Measurements from ENCODE around the gene DDX47.
A peak's percentile ranks its signal among the peaks of the same experiment; 100 is the strongest.

DDX47 gene

DNA sequence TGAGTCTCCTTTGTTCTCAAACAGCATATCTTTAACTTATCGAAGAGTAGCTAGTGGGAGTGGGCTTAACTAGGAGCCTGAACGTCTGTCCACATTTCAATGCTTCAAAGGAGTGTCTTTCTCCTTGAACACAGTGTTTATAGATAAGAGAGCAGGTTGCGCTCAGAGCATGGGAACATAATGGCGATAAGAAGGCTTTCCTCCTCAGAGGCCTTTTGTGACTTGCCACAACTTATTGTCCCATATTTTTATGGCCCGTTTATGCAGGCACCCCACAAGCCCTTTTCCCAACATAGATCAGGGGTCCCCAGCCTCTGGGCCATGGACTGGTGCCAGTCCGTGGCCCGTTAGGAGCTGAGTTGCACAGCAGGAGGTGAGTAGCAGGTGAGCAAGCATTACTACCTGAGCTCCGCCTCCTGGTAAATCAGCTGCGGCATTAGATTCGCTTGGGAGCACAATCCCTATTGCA is 2.6 kb upstream of the DDX47 start:
- Histone ChIP-seq H3F3A (ENCODE audit: insufficient read depth, low read length) (peaks cover 20% of the 10 kb centered on the region), H3K9me2 (replicated peaks; ENCODE audit: insufficient read depth, low read length) (no peaks in the 10 kb centered on the region), H3K27me3 (replicated peaks; ENCODE audit: insufficient read depth, low read length) (no peaks in the 10 kb centered on the region), H3K4me1 (ENCODE audit: low read length) (peaks cover 36% of the 10 kb centered on the region), H3K9ac (ENCODE audit: low read length) (no peak overlapping the region), H3K27ac (ENCODE audit: low read length) (no peak overlapping the region), H3K9me3 (replicated peaks; ENCODE audit: insufficient read depth, low read length) (no peaks in the 10 kb centered on the region), H3K36me3 (replicated peaks; ENCODE audit: insufficient read depth, low read length) (no peaks in the 10 kb centered on the region), H4K20me1 (ENCODE audit: insufficient read depth, low read length) (no peaks in the 10 kb centered on the region), H3K4me2 (ENCODE audit: low read depth, low read length) (no peak overlapping the region), H3K4me3 (ENCODE audit: low read length) (no peak overlapping the region), H2AFZ (ENCODE audit: low read length) (no peak overlapping the region), H3K79me2 (ENCODE audit: low read length) (peaks cover 25% of the 10 kb centered on the region)
- no peak for TF ChIP-seq EZH2phosphoT487 (IDR thresholded peaks at IDR 0.05; ENCODE audit: low read length)
- no peak for TF ChIP-seq CTCF (IDR thresholded peaks at IDR 0.05; ENCODE audit: low read length)
- TF ChIP-seq EZH2 (optimal IDR thresholded peaks at IDR 0.05; ENCODE audit: low read depth, low read length): no peak
- DNase-seq: no peak

GRCh38 chr12:12811343-12811742 is 1.8 kb upstream of the DDX47 start:
- H3K36me3 ChIP-seq (replicated peaks; ENCODE audit: insufficient read depth, low read length): no peaks in the 10 kb centered on the region
- no peak overlapping the region for H2AFZ ChIP-seq (ENCODE audit: low read length)
- H3F3A ChIP-seq (ENCODE audit: insufficient read depth, low read length): peaks cover 20% of the 10 kb centered on the region
- H3K9me2 ChIP-seq (replicated peaks; ENCODE audit: insufficient read depth, low read length): no peaks in the 10 kb centered on the region
- no peaks in the 10 kb centered on the region for H3K27me3 ChIP-seq (replicated peaks; ENCODE audit: insufficient read depth, low read length)
- no peak overlapping the region for H3K4me2 ChIP-seq (ENCODE audit: low read depth, low read length)
- no peak overlapping the region for H3K9ac ChIP-seq (ENCODE audit: low read length)
- DNase-seq: no peak
- peaks cover 32% of the 10 kb centered on the region for H3K79me2 ChIP-seq (ENCODE audit: low read length)
- TF ChIP-seq EZH2 (optimal IDR thresholded peaks at IDR 0.05; ENCODE audit: low read depth, low read length): no peak
- TF ChIP-seq EZH2phosphoT487 (IDR thresholded peaks at IDR 0.05; ENCODE audit: low read length): no peak
- TF ChIP-seq CTCF (IDR thresholded peaks at IDR 0.05; ENCODE audit: low read length): no peak
- H3K4me1 ChIP-seq (ENCODE audit: low read length): peaks cover 44% of the 10 kb centered on the region
- H4K20me1 ChIP-seq (ENCODE audit: insufficient read depth, low read length): no peaks in the 10 kb centered on the region
- no peaks in the 10 kb centered on the region for H3K9me3 ChIP-seq (replicated peaks; ENCODE audit: insufficient read depth, low read length)
- H3K4me3 ChIP-seq (ENCODE audit: low read length): no peak overlapping the region
- H3K27ac ChIP-seq (ENCODE audit: low read length): no peak overlapping the region

DNA sequence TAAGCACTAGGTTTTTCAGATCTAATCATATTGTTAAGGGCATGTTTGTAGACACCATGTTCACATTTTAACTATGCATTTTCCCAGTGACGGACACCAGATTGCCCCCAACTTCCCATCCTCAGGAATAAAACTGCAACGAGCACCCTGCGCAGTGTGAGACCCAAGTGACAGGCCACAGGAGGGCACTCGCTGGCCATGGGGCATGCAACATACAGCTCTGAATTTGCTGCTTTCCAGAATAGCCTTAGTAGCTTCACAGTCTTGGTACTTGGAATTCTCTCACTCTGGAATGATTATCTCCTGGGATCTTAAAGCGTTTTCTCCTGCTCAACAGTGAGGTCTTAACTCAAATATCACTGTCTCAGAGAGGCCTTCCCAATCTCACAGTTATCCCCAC is 972 bp upstream of the DDX47 start:
- 0 out of 2 replicates have a peak overlapping the region, but pooled peaks have one; percentile 76 for H2AFZ ChIP-seq (ENCODE audit: low read length)
- no peaks in the 10 kb centered on the region for H3K9me3 ChIP-seq (replicated peaks; ENCODE audit: insufficient read depth, low read length)
- H3K27me3 ChIP-seq (replicated peaks; ENCODE audit: insufficient read depth, low read length): no peaks in the 10 kb centered on the region
- peaks cover 49% of the 10 kb centered on the region for H3K4me1 ChIP-seq (ENCODE audit: low read length)
- no peaks in the 10 kb centered on the region; the same call in 1 of the 2 replicates for H3K36me3 ChIP-seq (replicated peaks; ENCODE audit: insufficient read depth, low read length)
- no peaks in the 10 kb centered on the region for H3K9me2 ChIP-seq (replicated peaks; ENCODE audit: insufficient read depth, low read length)
- no peak overlapping the region for H3K4me3 ChIP-seq (ENCODE audit: low read length)
- no peak overlapping the region for H3K27ac ChIP-seq (ENCODE audit: low read length)
- no peaks in the 10 kb centered on the region for H4K20me1 ChIP-seq (ENCODE audit: insufficient read depth, low read length)
- H3K4me2 ChIP-seq (ENCODE audit: low read depth, low read length): no peak overlapping the region
- DNase-seq: no peak
- peaks cover 41% of the 10 kb centered on the region for H3K79me2 ChIP-seq (ENCODE audit: low read length)
- H3F3A ChIP-seq (ENCODE audit: insufficient read depth, low read length): peaks cover 20% of the 10 kb centered on the region
- TF ChIP-seq EZH2phosphoT487 (IDR thresholded peaks at IDR 0.05; ENCODE audit: low read length) (no peak), EZH2 (optimal IDR thresholded peaks at IDR 0.05; ENCODE audit: low read depth, low read length) (no peak), CTCF (IDR thresholded peaks at IDR 0.05; ENCODE audit: low read length) (no peak)
- H3K9ac ChIP-seq (ENCODE audit: low read length): no peak overlapping the region

Data from MM.1S (cell line).